PC-9 (cell line): ENCODE data around the gene N4BP3. TPM values are rescaled to one million over a fixed set of nuclear protein-coding genes. Genes with fewer than 3 reads are reported as not detected.
"Not testable (repeated sequence)": the region's sequence is repeated elsewhere in the genome, so short reads cannot be mapped to it uniquely, and the experiment has no call there.

Experiments used
- BruUV-seq: library from RNA; stranded (reverse); fragments of 400-500 nt; replicated peaks from 2 replicates; lab custom pipeline; 2021; lab: Mats Ljungman, UMichigan
- CTCF ChIA-PET: fragments of 300-600 bp; sonication (Branson Sonifier 250); formaldehyde crosslinking; loops from one replicate; lab custom pipeline; 2022; ENCODE audit warnings: antibody characterized with exemption; lab: Charles Lee
- POLR2A ChIA-PET: fragments of 300-600 bp; sonication (Branson Sonifier 250); formaldehyde crosslinking; loops from one replicate; lab custom pipeline; 2022; ENCODE audit warnings: antibody characterized with exemption; ENCODE audit not compliant: unreplicated experiment; lab: Charles Lee
- DNase-seq, 2 experiments: peaks; one replicate each; pipeline versions ENCODE4 v3.0.0 to v3.0.0-alpha.2; 2015 to 2022; ENCODE audit warnings: mixed read lengths in 1 of 2
- H2AFZ ChIP-seq: fragments of 200-600 bp; sonication (generic); 2 replicates; pipeline ENCODE4 v1.8.1; 2017; ENCODE audit warnings: antibody characterized with exemption
- H3F3A ChIP-seq: fragments of 200-600 bp; sonication (generic); 2 replicates; pipeline ENCODE4 v1.8.1; 2017; ENCODE audit warnings: antibody characterized with exemption, mild to moderate bottlenecking, low read depth; ENCODE audit not compliant: insufficient read depth
- H3K27ac ChIP-seq: fragments of 200-600 bp; sonication (generic); 2 replicates; pipeline ENCODE4 v1.6.1; 2016; ENCODE audit warnings: mixed run types
- H3K27me3 ChIP-seq: fragments of 200-600 bp; sonication (generic); 2 replicates; pipeline ENCODE4 v1.6.1; 2016; ENCODE audit warnings: low read depth, mixed run types; ENCODE audit not compliant: insufficient read depth
- H3K36me3 ChIP-seq: fragments of 200-600 bp; sonication (generic); 2 replicates; pipeline ENCODE4 v1.6.1; 2016; ENCODE audit warnings: low read depth, mixed run types
- H3K4me1 ChIP-seq: fragments of 200-600 bp; sonication (generic); replicated peaks from 2 replicates; pipeline ENCODE4 v1.6.1; 2016; ENCODE audit warnings: mixed run types; ENCODE audit not compliant: insufficient read depth
- H3K4me2 ChIP-seq: fragments of 200-600 bp; sonication (generic); 2 replicates; pipeline ENCODE4 v1.6.1; 2017; ENCODE audit warnings: mixed run types
- H3K4me3 ChIP-seq: fragments of 200-600 bp; sonication (generic); 2 replicates; pipeline ENCODE4 v1.6.1; 2016; ENCODE audit warnings: mixed run types
- H3K79me2 ChIP-seq: fragments of 200-600 bp; sonication (generic); 2 replicates; pipeline ENCODE4 v1.6.1; 2017; ENCODE audit warnings: low read depth, mixed run types
- H3K9me2 ChIP-seq: fragments of 200-600 bp; sonication (generic); 2 replicates; pipeline ENCODE4 v1.8.1; 2017; ENCODE audit warnings: mild to moderate bottlenecking; ENCODE audit not compliant: insufficient read depth
- H3K9me3 ChIP-seq: fragments of 200-600 bp; sonication (generic); 2 replicates; pipeline ENCODE4 v1.8.1; 2016; ENCODE audit warnings: low read depth; ENCODE audit not compliant: insufficient read depth
- H4K20me1 ChIP-seq: fragments of 200-600 bp; sonication (generic); 2 replicates; pipeline ENCODE4 v1.8.1; 2017; ENCODE audit not compliant: insufficient read depth
- EZH2 ChIP-seq: fragments of 200-600 bp; sonication (generic); IDR thresholded peaks from 2 replicates; pipeline ENCODE4 v1.8.0; 2017; ENCODE audit warnings: antibody characterized with exemption, low read depth
- intact Hi-C: fragments of 100-400 bp; cut with micrococcal nuclease; formaldehyde crosslinking; loops from one replicate; pipeline ENCODE4 v1.10.0; 2022; ENCODE audit not compliant: unreplicated experiment
- total RNA-seq: library from RNA; stranded (reverse); gene quantifications from 2 replicates; pipeline ENCODE4 v1.2.3, GENCODE V29; 2021
- TF ChIP-seq, protein P1 (sequence below): fragments of 200-600 bp; sonication (generic); conservative IDR thresholded peaks from 2 replicates; pipeline ENCODE4 v1.6.1; 2017; ENCODE audit warnings: mixed run types, antibody characterized with exemption, mild to moderate bottlenecking, moderate library complexity

N4BP3 gene
- total RNA-seq, 1 experiment from 2014 or later, result 0.81 TPM

DNA sequence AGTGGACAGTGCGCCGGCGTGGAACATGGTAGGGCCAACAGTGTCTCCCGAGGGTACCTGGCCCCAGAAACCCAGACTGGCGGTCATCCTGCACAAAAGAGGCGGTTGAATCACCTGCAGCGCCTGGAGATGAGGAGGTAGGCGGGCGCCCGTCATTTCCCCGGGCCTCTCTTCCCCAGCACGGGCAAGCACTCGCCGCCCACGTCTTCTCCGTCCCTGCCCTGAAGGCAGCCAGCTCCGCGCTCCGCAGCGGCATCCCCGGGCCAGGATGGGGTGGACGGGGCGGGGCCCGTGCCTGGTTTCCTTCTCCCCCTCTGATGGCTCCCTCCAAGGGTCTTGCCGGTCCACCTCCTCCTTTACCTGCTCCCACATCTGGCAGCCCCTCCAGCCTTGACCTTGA lies 27.1 kb upstream of the N4BP3 start:
- no TSS peak for BruUV-seq
- DNase-seq, result no peak
- ChIA-PET CTCF (no interaction called here), POLR2A (no interaction called here)
- Histone ChIP-seq H3K9me3 (no peaks in the 10 kb centered on the region), H3K27me3 (no peaks in the 10 kb centered on the region), H4K20me1 (no peaks in the 10 kb centered on the region), H3K9me2 (no peaks in the 10 kb centered on the region), H3K27ac (no peak overlapping the region), H3K4me1 (peaks cover 40% of the 10 kb centered on the region), H2AFZ (no peak overlapping the region), H3K79me2 (no peaks in the 10 kb centered on the region), H3K4me3 (no peak overlapping the region), H3F3A (peaks cover 45% of the 10 kb centered on the region), H3K36me3 (no peaks in the 10 kb centered on the region), H3K4me2 (no peak overlapping the region)
- intact Hi-C loops, result no loop called here
- TF ChIP-seq, protein P1, sequence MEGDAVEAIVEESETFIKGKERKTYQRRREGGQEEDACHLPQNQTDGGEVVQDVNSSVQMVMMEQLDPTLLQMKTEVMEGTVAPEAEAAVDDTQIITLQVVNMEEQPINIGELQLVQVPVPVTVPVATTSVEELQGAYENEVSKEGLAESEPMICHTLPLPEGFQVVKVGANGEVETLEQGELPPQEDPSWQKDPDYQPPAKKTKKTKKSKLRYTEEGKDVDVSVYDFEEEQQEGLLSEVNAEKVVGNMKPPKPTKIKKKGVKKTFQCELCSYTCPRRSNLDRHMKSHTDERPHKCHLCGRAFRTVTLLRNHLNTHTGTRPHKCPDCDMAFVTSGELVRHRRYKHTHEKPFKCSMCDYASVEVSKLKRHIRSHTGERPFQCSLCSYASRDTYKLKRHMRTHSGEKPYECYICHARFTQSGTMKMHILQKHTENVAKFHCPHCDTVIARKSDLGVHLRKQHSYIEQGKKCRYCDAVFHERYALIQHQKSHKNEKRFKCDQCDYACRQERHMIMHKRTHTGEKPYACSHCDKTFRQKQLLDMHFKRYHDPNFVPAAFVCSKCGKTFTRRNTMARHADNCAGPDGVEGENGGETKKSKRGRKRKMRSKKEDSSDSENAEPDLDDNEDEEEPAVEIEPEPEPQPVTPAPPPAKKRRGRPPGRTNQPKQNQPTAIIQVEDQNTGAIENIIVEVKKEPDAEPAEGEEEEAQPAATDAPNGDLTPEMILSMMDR, result no peak
- TF ChIP-seq EZH2, result no peak

DNA sequence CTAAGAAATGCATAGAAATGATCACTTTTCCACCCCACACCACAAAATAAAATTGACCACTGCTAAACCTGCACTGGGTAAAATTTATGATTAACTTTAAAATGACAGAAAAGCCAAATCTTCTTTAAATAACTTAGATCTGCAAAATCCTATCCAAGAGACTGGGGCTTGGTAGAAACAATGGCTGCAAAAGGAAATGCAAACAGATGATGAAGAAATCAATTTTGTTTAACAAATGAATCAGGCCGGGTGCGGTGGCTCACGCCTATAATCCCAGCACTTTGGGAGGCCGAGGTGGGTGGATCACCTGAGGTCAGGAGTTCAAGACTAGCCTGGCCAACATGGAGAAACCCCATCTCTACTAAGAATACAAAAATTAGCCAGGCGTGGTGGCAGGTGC lies 26.1 kb upstream of the N4BP3 start:
- H3K36me3 ChIP-seq, H3K4me3 ChIP-seq, intact Hi-C loops, H2AFZ ChIP-seq, H3K27me3 ChIP-seq, H3K27ac ChIP-seq, POLR2A ChIA-PET, H3K9me2 ChIP-seq, H3K4me2 ChIP-seq, H3K79me2 ChIP-seq, CTCF ChIA-PET, H4K20me1 ChIP-seq, H3K9me3 ChIP-seq, BruUV-seq: not testable (repeated sequence)
- peak in 1 of 2 experiments; percentile 52 for DNase-seq
- H3F3A ChIP-seq, result peaks cover 36% of the 10 kb centered on the region; the same call in 1 of the 2 replicates
- peaks cover 31% of the 10 kb centered on the region for H3K4me1 ChIP-seq

DNA sequence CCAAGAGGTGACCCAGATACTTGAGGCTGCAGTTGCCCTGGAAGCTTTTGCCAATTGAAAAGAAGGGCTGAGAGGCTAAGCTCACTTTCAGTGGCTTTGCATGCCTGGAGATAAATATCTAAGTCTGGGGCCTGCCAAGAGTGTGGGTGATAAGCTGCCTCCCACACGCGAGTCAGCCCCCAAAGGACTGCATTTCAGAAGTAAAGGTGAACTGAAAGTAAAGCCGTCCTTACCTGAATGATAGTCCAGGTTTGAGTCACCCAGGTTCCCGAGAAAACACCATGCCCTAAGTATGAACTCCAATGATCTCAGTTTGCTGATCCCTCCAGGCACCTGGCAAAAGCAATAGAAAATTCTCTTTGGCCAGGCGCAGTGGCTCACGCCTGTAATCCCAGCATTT lies 22.5 kb upstream of the N4BP3 start:
- Histone ChIP-seq H3K36me3 (no peaks in the 10 kb centered on the region), H3K4me3 (no peak overlapping the region), H4K20me1 (no peaks in the 10 kb centered on the region), H3K9me2 (no peaks in the 10 kb centered on the region), H3K79me2 (no peaks in the 10 kb centered on the region), H3K4me1 (peaks cover 6% of the 10 kb centered on the region), H3F3A (peaks cover 18% of the 10 kb centered on the region; the same call in 1 of the 2 replicates), H2AFZ (no peak overlapping the region), H3K4me2 (peak overlapping the region; percentile 28; the same call in 1 of the 2 replicates), H3K9me3 (no peaks in the 10 kb centered on the region), H3K27ac (no peak overlapping the region), H3K27me3 (no peaks in the 10 kb centered on the region)
- TF ChIP-seq, protein P1, result no peak
- no peak for TF ChIP-seq EZH2
- CTCF ChIA-PET, result no interaction called here
- DNase-seq, result peak in 1 of 2 experiments; percentile 50
- intact Hi-C loops, result no loop called here
- BruUV-seq, result no TSS peak
- POLR2A ChIA-PET, result no interaction called here

DNA sequence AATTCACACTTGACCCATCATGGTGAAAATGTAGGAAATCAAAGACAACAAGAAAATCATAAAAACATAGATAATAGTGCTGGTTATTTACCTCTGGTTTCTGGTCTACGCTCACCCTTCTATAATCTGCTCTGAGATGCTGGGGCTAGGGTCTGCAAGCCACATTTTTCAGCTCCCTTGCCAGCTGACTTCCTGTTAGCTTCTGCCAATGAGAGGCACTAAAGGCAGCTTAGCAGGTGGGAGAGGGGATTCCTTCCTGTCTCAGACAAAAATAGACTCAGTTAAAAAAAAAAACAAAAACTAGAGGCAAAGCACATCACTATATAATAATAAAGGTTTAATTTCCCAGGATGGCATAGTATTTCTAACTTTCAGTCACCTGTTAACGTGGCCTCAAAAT lies 20.2 kb upstream of the N4BP3 start:
- H2AFZ ChIP-seq, result no peak overlapping the region
- intact Hi-C loops, result no loop called here
- H3K9me3 ChIP-seq, result no peaks in the 10 kb centered on the region
- peaks cover 8% of the 10 kb centered on the region; the same call in 1 of the 2 replicates for H3F3A ChIP-seq
- no peak overlapping the region for H3K4me2 ChIP-seq
- DNase-seq, result no peak
- no peak for TF ChIP-seq EZH2
- TF ChIP-seq, protein P1, result no peak
- H3K4me1 ChIP-seq, result peaks cover 6% of the 10 kb centered on the region; the same call in 1 of the 2 replicates
- no peaks in the 10 kb centered on the region for H3K27me3 ChIP-seq
- POLR2A ChIA-PET, result no interaction called here
- no peak overlapping the region for H3K27ac ChIP-seq
- no peaks in the 10 kb centered on the region for H3K36me3 ChIP-seq
- H3K9me2 ChIP-seq, result no peaks in the 10 kb centered on the region
- no TSS peak for BruUV-seq
- no peaks in the 10 kb centered on the region for H3K79me2 ChIP-seq
- CTCF ChIA-PET, result interaction anchor here (0.7 kb wide), 1 partner anchor 64 kb away, joined by 8 read pairs; no protein-coding TSS in a partner anchor
- H4K20me1 ChIP-seq, result no peaks in the 10 kb centered on the region
- no peak overlapping the region for H3K4me3 ChIP-seq
